Subcutaneous abdominal adipose tissue (tissue), 5 donors: ENCODE measurements around the gene PICALM.
A peak's percentile ranks its signal among the peaks of the same experiment; 100 is the strongest.
"Not testable (repeated sequence)": the region's sequence is repeated elsewhere in the genome, so short reads cannot be mapped to it uniquely, and the experiment has no call there.

Experiments used
- H3K27ac ChIP-seq: one replicate; pipeline ENCODE4 v1.7.0; 2013; ENCODE audit warnings: low read depth, mild to moderate bottlenecking, inconsistent platforms, low read length, moderate library complexity
- H3K27me3 ChIP-seq, 5 donors: one replicate each; pipeline ENCODE4 v1.7.0; 2013; ENCODE audit warnings: low read length in 5 of 5, inconsistent platforms in 1 of 5; ENCODE audit not compliant: control insufficient read depth in 5 of 5, insufficient read depth in 4 of 5
- H3K36me3 ChIP-seq, 5 donors: one replicate each; pipeline ENCODE4 v1.7.0; 2013; ENCODE audit warnings: low read length in 5 of 5; ENCODE audit not compliant: control insufficient read depth in 5 of 5, insufficient read depth in 5 of 5
- H3K4me1 ChIP-seq, 5 donors: one replicate each; pipeline ENCODE4 v1.7.0; 2013; ENCODE audit warnings: low read length in 5 of 5, mild to moderate bottlenecking in 3 of 5, moderate library complexity in 1 of 5; ENCODE audit not compliant: control insufficient read depth in 5 of 5, insufficient read depth in 5 of 5
- H3K4me3 ChIP-seq, 5 donors: one replicate each; pipeline ENCODE4 v1.7.0; 2013; ENCODE audit warnings: low read length in 5 of 5, low read depth in 1 of 5
- H3K9ac ChIP-seq, 5 donors: one replicate each; pipeline ENCODE4 v1.7.0; 2013; ENCODE audit warnings: low read length in 5 of 5, mild to moderate bottlenecking in 4 of 5, moderate library complexity in 3 of 5
- H3K9me3 ChIP-seq, 5 donors: one replicate each; pipeline ENCODE4 v1.7.0; 2013; ENCODE audit warnings: low read length in 5 of 5; ENCODE audit not compliant: control insufficient read depth in 5 of 5
- donor health status: healthy.
- donor health status: healthy.
- donor health status: healthy.
- donor health status: healthy.
- donor health status: healthy.

PICALM gene

GRCh38 chr11:85970593-85970992 is 98.3 kb downstream of the PICALM start:
- H3K4me1 ChIP-seq, result peaks cover 0 to 23% (median 20%) of the 10 kb centered on the region in 5 donors
- H3K4me3 ChIP-seq, result no peak overlapping the region
- H3K9me3 ChIP-seq, result no peaks in the 10 kb centered on the region
- no peak overlapping the region for H3K27ac ChIP-seq
- H3K36me3 ChIP-seq, result peaks cover 48 to 63% (median 56%) of the 10 kb centered on the region in 5 donors
- H3K9ac ChIP-seq, result no peak overlapping the region
- no peaks in the 10 kb centered on the region for H3K27me3 ChIP-seq

- Histone ChIP-seq H3K4me1 (peaks cover 0 to 20% (median 8%) of the 10 kb centered on the region in 5 donors), H3K9me3 (no peaks in the 10 kb centered on the region), H3K9ac (no peak overlapping the region), H3K27ac (peak overlapping the region; percentile 2), H3K27me3 (no peaks in the 10 kb centered on the region), H3K36me3 (peaks cover 50 to 74% (median 56%) of the 10 kb centered on the region in 5 donors), H3K4me3 (no peak overlapping the region)
These were observed 101.4 kb downstream of the PICALM start for GRCh38 chr11:85967457-85967856.

- Histone ChIP-seq H3K4me1 (peaks cover 0 to 20% (median 8%) of the 10 kb centered on the region in 5 donors), H3K4me3 (no peak overlapping the region), H3K27ac (no peak overlapping the region), H3K9ac (no peak overlapping the region), H3K27me3 (no peaks in the 10 kb centered on the region), H3K9me3 (no peaks in the 10 kb centered on the region), H3K36me3 (peaks cover 44 to 69% (median 56%) of the 10 kb centered on the region in 5 donors)
These were observed 103.7 kb downstream of the PICALM start for GRCh38 chr11:85965202-85965601.

DNA sequence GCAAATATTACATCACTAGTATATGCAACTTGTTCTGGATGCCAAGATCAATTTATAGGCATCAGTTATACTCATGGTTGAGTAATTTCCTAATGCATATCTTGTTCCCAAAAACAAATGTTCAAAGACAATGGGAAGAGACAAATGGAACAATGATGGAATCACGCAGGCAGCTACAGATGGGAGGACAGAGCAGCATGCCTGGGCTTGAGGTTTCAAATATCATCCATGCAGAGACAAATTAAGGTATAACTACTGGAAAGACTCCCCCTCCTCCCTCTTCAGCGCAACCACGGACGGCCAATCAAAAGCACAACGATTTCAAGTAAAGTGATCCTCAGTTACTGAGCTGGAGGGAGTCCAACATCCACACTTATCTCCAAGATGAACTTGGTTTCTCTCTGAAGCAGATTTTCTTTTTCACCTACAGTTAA is 106.9 kb downstream of the PICALM start:
- H3K4me3 ChIP-seq, result no peak overlapping the region
- no peak overlapping the region for H3K9ac ChIP-seq
- H3K27me3 ChIP-seq, result no peaks in the 10 kb centered on the region
- H3K27ac ChIP-seq, result peak overlapping the region; percentile 18
- no peaks in the 10 kb centered on the region for H3K9me3 ChIP-seq
- peaks cover 54 to 88% (median 62%) of the 10 kb centered on the region in 5 donors for H3K36me3 ChIP-seq
- H3K4me1 ChIP-seq, result no peaks in the 10 kb centered on the region

DNA sequence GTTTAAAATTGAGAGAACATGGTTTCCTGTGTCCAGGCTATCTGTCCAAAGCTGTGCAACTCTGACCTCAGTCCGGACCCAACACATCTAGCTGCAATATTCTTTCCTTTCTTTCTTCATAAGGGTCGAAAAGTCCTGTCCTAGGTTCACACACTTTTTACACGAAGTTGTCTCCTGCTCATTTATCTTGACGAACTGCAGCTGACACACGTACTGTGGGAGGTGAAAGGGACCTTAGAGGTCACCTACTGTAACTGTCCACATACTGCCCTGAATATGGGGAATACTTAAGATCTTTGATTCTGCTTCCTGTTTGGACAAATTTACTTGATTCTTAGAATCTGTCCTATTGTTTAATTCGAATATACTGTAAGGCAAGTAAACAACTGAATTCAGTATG is 107.8 kb downstream of the PICALM start:
- H3K27ac ChIP-seq, result peak overlapping the region; percentile 47
- H3K4me1 ChIP-seq, result no peaks in the 10 kb centered on the region
- H3K27me3 ChIP-seq, result no peaks in the 10 kb centered on the region
- peaks cover 56 to 88% (median 60%) of the 10 kb centered on the region in 5 donors for H3K36me3 ChIP-seq
- H3K9ac ChIP-seq, result no peak overlapping the region
- no peak overlapping the region for H3K4me3 ChIP-seq
- H3K9me3 ChIP-seq, result no peaks in the 10 kb centered on the region

- peaks cover 0 to under 1% (median 0%) of the 10 kb centered on the region in 5 donors for H3K4me1 ChIP-seq
- H3K27ac ChIP-seq, result no peak overlapping the region
- H3K4me3 ChIP-seq, result no peak overlapping the region
- peaks cover 56 to 88% (median 62%) of the 10 kb centered on the region in 5 donors for H3K36me3 ChIP-seq
- no peaks in the 10 kb centered on the region for H3K27me3 ChIP-seq
- no peak overlapping the region for H3K9ac ChIP-seq
- H3K9me3 ChIP-seq, result no peaks in the 10 kb centered on the region
These were observed 108.2 kb downstream of the PICALM start for GRCh38 chr11:85960678-85961077.

GRCh38 chr11:85955531-85955930 is 113.4 kb downstream of the PICALM start:
- no peak overlapping the region for H3K9ac ChIP-seq
- H3K36me3 ChIP-seq, result peaks cover 41 to 70% (median 53%) of the 10 kb centered on the region in 5 donors
- peaks cover 0 to 4% (median 0%) of the 10 kb centered on the region in 5 donors for H3K9me3 ChIP-seq
- H3K4me3 ChIP-seq, result no peak overlapping the region
- peaks cover 0 to 4% (median 3%) of the 10 kb centered on the region in 5 donors for H3K4me1 ChIP-seq
- peak overlapping the region; percentile 32 for H3K27ac ChIP-seq
- no peaks in the 10 kb centered on the region for H3K27me3 ChIP-seq

DNA sequence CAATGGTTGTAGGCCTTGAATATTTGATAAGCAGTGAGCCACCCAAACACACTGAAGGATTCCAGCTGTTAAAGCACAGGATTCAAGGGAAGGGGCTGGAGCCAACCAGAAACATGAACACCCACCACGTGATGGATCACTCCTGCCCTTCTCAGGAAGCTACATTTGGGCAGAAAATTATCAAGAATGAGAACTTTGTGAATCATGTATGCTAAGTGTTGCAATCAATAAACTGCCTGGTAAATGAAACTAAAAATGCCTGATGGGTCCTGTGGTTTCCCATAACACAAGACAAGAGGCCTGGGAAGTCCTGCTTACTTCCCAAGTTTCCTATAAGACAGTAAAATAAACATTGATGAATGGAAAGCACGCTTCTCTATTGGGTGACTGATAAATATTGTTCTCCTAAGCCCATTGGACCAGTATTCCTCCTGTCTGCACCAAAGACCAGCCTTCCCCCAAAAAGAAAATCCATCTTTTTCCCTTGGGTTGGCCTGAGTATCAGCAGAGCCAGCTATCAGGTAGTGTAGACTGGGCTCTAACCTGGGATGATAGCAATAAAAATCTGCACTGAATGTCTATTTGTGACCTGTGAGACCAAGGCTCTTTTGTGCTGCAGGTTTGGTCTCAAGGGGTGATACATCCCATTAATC is 115.3 kb downstream of the PICALM start:
- Histone ChIP-seq H3K4me3 (no peak overlapping the region), H3K27me3 (no peaks in the 10 kb centered on the region), H3K27ac (no peak overlapping the region), H3K4me1 (peaks cover 3 to 9% (median 7%) of the 10 kb centered on the region in 5 donors), H3K9ac (no peak overlapping the region), H3K9me3 (peaks cover 0 to 4% (median 0%) of the 10 kb centered on the region in 5 donors), H3K36me3 (peaks cover 31 to 53% (median 43%) of the 10 kb centered on the region in 5 donors)

DNA sequence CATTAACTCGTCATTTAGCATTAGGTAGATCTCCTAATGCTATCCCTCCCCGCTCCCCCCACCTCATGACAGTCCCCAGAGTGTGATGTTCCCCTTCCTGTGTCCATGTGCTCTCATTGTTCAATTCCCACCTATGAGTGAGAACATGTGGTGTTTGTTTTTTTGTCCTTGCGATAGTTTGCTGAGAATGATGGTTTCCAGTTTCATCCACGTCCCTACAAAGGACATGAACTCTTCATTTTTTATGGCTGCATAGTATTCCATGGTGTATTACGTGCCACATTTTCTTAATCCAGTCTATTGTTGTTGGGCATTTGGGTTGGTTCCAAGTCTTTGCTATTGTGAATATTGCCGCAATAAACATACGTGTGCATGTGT is 116.8 kb downstream of the PICALM start:
- H3K27me3 ChIP-seq, H3K9me3 ChIP-seq, H3K27ac ChIP-seq, H3K9ac ChIP-seq, H3K4me3 ChIP-seq: not testable (repeated sequence)
- Histone ChIP-seq H3K4me1 (peaks cover 10 to 24% (median 19%) of the 10 kb centered on the region in 5 donors), H3K36me3 (peaks cover 21 to 38% (median 29%) of the 10 kb centered on the region in 5 donors)

DNA sequence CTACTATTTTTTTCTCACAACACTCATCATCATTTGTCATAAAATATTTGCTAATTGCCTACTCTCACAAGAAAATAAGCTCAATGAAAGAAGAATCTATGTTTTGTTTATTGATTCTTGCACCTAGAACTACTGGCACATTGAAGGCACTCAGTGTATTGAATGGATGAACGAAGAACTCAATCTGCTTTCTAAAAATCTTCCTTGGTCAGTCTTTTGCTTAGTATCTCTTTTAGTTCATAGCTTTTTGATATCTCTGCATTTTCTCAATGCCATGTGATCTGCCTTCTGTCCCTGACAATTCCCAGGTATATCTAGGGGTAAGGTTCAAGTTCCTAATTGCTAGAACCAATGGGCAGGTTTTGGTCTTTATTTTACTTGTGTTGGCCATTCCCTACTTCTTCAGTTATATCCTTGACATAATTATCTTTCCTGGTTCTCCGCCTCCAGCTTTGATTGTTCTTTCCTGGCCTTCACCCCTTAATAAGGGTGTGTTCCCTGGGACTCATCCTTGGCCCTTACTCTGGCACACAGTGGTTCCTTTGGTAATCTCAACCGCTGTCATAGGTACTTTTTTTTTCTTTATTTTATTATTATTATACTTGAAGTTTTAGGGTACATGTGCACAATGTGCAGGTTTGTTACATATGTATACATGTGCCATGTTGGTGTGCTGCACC is 117.3 kb downstream of the PICALM start:
- Histone ChIP-seq H3K9ac (no peak overlapping the region), H3K9me3 (peaks cover 0 to 4% (median 0%) of the 10 kb centered on the region in 5 donors), H3K4me3 (no peak overlapping the region), H3K27me3 (no peaks in the 10 kb centered on the region), H3K27ac (no peak overlapping the region), H3K4me1 (peaks cover 10 to 29% (median 24%) of the 10 kb centered on the region in 5 donors), H3K36me3 (peaks cover 18 to 33% (median 25%) of the 10 kb centered on the region in 5 donors)
